Peyer's patch (tissue), 4 donors: ENCODE results near the gene CALHM3.

Source experiments
- POLR2A ChIP-seq, 2 donors: fragments of 450-650 bp; IDR thresholded peaks; one replicate each; pipeline ENCODE4 v1.5.1; 2017; ENCODE audit warnings: antibody characterized with exemption in 2 of 2, mild to moderate bottlenecking in 2 of 2, moderate library complexity in 2 of 2
- TF ChIP-seq, protein P1 (sequence below), 6 experiments: fragments of 450-650 bp in 4 of 6; fragments of 200-600 bp in 2 of 6; sonication (generic) in 1 of 6; IDR thresholded peaks; one replicate each; pipeline ENCODE4 v1.5.1; 2017 to 2019; ENCODE audit warnings: antibody characterized with exemption in 6 of 6, mild to moderate bottlenecking in 3 of 6, moderate library complexity in 1 of 6

DNA sequence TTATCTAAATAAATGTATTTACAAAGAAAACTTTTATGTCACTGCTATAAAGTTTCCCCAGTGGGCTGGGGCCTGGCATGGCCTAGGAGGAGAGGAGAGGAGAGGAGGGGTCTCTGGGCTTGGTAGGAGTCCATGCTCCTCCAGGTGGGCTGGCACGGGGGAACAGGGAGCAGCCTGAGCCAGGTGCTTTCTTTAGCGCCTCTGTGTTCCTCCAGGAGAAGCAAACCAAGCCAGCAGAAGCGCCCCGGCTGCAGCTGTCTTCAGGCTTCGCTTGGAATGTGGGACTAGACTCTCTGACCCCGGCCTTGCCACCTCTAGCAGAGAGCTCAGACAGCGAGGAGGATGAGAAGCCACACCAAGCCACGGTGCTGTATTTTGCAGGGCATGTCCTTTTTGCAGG is 37.4 kb downstream of the CALHM3 start:
- TF ChIP-seq, protein P1, sequence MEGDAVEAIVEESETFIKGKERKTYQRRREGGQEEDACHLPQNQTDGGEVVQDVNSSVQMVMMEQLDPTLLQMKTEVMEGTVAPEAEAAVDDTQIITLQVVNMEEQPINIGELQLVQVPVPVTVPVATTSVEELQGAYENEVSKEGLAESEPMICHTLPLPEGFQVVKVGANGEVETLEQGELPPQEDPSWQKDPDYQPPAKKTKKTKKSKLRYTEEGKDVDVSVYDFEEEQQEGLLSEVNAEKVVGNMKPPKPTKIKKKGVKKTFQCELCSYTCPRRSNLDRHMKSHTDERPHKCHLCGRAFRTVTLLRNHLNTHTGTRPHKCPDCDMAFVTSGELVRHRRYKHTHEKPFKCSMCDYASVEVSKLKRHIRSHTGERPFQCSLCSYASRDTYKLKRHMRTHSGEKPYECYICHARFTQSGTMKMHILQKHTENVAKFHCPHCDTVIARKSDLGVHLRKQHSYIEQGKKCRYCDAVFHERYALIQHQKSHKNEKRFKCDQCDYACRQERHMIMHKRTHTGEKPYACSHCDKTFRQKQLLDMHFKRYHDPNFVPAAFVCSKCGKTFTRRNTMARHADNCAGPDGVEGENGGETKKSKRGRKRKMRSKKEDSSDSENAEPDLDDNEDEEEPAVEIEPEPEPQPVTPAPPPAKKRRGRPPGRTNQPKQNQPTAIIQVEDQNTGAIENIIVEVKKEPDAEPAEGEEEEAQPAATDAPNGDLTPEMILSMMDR (IDR thresholded peaks at IDR 0.05), result no peak
- no peak for TF ChIP-seq POLR2A (IDR thresholded peaks at IDR 0.05)
